A673 (cell line): ENCODE results near the gene PRF1. TPM values are rescaled to one million over a fixed set of nuclear protein-coding genes. Genes with fewer than 3 reads are reported as not detected.

ENCODE experiments used
- BruUV-seq: library from RNA; stranded (reverse); fragments of 400-500 nt; replicated peaks from 2 replicates; lab custom pipeline; 2021; lab: Mats Ljungman, UMichigan
- CTCF ChIA-PET: fragments of 300-600 bp; sonication (Branson Sonifier 250); formaldehyde crosslinking; loops from one replicate; lab custom pipeline; 2022; ENCODE audit warnings: antibody characterized with exemption; lab: Charles Lee
- POLR2A ChIA-PET: fragments of 300-600 bp; sonication (Branson Sonifier 250); formaldehyde crosslinking; loops from one replicate; lab custom pipeline; 2022; ENCODE audit warnings: antibody characterized with exemption; ENCODE audit not compliant: low non-redundant PET; lab: Charles Lee
- DNase-seq: peaks from one replicate; pipeline ENCODE4 v3.0.0-alpha.2; 2015; ENCODE audit warnings: low spot score
- H3K27ac ChIP-seq: fragments of 200-600 bp; sonication (generic); 2 replicates; pipeline ENCODE4 v1.5.1; 2016; ENCODE audit warnings: mixed run types, low read depth, mild to moderate bottlenecking, mixed read lengths, antibody characterized with exemption, low read length; ENCODE audit not compliant: poor library complexity, severe bottlenecking
- H3K27me3 ChIP-seq: fragments of 200-600 bp; sonication (generic); replicated peaks from 2 replicates; pipeline ENCODE4 v1.6.1; 2017; ENCODE audit warnings: mixed run types, low read depth, mild to moderate bottlenecking, mixed read lengths, antibody characterized with exemption, low read length; ENCODE audit not compliant: insufficient read depth, poor library complexity
- H3K36me3 ChIP-seq: fragments of 200-600 bp; sonication (generic); 2 replicates; pipeline ENCODE4 v1.6.1; 2016; ENCODE audit warnings: mixed run types, mild to moderate bottlenecking, mixed read lengths, antibody characterized with exemption, low read length; ENCODE audit not compliant: insufficient read depth, poor library complexity, severe bottlenecking
- H3K4me1 ChIP-seq: fragments of 200-600 bp; sonication (generic); 2 replicates; pipeline ENCODE4 v1.6.1; 2017; ENCODE audit warnings: mixed run types, mild to moderate bottlenecking, mixed read lengths, antibody characterized with exemption, low read length; ENCODE audit not compliant: insufficient read depth, poor library complexity, severe bottlenecking
- H3K4me3 ChIP-seq: fragments of 200-600 bp; sonication (generic); 2 replicates; pipeline ENCODE4 v1.5.1; 2016; ENCODE audit warnings: low read depth, mixed run types, mild to moderate bottlenecking, mixed read lengths, low read length; ENCODE audit not compliant: poor library complexity, severe bottlenecking
- H3K9me3 ChIP-seq: fragments of 200-600 bp; sonication (generic); 2 replicates; pipeline ENCODE4 v1.6.1; 2016; ENCODE audit warnings: mixed run types, low read depth, mild to moderate bottlenecking, mixed read lengths, antibody characterized with exemption, low read length; ENCODE audit not compliant: poor library complexity, severe bottlenecking
- EZH2 ChIP-seq: fragments of 200-600 bp; sonication (generic); IDR thresholded peaks from 2 replicates; pipeline ENCODE4 v1.6.1; 2017; ENCODE audit warnings: borderline replicate concordance, low read depth, mild to moderate bottlenecking, mixed read lengths, antibody characterized with exemption, low read length; ENCODE audit not compliant: poor library complexity, severe bottlenecking
- intact Hi-C: fragments of 100-400 bp; cut with micrococcal nuclease; formaldehyde crosslinking; loops from one replicate; pipeline ENCODE4 v1.10.0; 2022; ENCODE audit not compliant: unreplicated experiment
- total RNA-seq: library from RNA; stranded (reverse); gene quantifications from 2 replicates; pipeline ENCODE4 v1.2.3, GENCODE V29; 2021
- TF ChIP-seq, protein P1 (sequence below): fragments of 300-800, 200-600 bp; sonication (generic); conservative IDR thresholded peaks from 2 replicates; pipeline ENCODE4 v1.5.1; 2017; ENCODE audit warnings: low read depth, mild to moderate bottlenecking, antibody characterized with exemption, low read length, moderate library complexity, mixed read lengths

PRF1 gene
- total RNA-seq, 1 experiment from 2014 or later: not detected

- Histone ChIP-seq H3K36me3 (no peaks in the 10 kb centered on the region), H3K9me3 (no peaks in the 10 kb centered on the region), H3K4me3 (no peak overlapping the region), H3K4me1 (no peaks in the 10 kb centered on the region), H3K27ac (no peak overlapping the region), H3K27me3 (no peaks in the 10 kb centered on the region)
- intact Hi-C loops: no loop called here
- CTCF ChIA-PET: no interaction called here
- DNase-seq: no peak
- BruUV-seq: no TSS peak
- POLR2A ChIA-PET: no interaction called here
- TF ChIP-seq, protein P1, sequence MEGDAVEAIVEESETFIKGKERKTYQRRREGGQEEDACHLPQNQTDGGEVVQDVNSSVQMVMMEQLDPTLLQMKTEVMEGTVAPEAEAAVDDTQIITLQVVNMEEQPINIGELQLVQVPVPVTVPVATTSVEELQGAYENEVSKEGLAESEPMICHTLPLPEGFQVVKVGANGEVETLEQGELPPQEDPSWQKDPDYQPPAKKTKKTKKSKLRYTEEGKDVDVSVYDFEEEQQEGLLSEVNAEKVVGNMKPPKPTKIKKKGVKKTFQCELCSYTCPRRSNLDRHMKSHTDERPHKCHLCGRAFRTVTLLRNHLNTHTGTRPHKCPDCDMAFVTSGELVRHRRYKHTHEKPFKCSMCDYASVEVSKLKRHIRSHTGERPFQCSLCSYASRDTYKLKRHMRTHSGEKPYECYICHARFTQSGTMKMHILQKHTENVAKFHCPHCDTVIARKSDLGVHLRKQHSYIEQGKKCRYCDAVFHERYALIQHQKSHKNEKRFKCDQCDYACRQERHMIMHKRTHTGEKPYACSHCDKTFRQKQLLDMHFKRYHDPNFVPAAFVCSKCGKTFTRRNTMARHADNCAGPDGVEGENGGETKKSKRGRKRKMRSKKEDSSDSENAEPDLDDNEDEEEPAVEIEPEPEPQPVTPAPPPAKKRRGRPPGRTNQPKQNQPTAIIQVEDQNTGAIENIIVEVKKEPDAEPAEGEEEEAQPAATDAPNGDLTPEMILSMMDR: no peak
- no peak for TF ChIP-seq EZH2
Measured at GRCh38 chr10:70568113-70568512, 34.4 kb downstream of the PRF1 start.

GRCh38 chr10:70567603-70568002 is 34.9 kb downstream of the PRF1 start:
- Histone ChIP-seq H3K4me1 (no peaks in the 10 kb centered on the region), H3K9me3 (no peaks in the 10 kb centered on the region), H3K27ac (no peak overlapping the region), H3K36me3 (no peaks in the 10 kb centered on the region), H3K4me3 (no peak overlapping the region), H3K27me3 (no peaks in the 10 kb centered on the region)
- TF ChIP-seq, protein P1: no peak
- TF ChIP-seq EZH2: no peak
- no peak for DNase-seq
- CTCF ChIA-PET: no interaction called here
- no TSS peak for BruUV-seq
- intact Hi-C loops: no loop called here
- POLR2A ChIA-PET: no interaction called here

- ChIA-PET CTCF (no interaction called here), POLR2A (no interaction called here)
- Histone ChIP-seq H3K27ac (no peak overlapping the region), H3K4me3 (no peak overlapping the region), H3K36me3 (no peaks in the 10 kb centered on the region), H3K4me1 (peaks cover under 1% of the 10 kb centered on the region), H3K9me3 (no peaks in the 10 kb centered on the region), H3K27me3 (no peaks in the 10 kb centered on the region)
- TF ChIP-seq, protein P1: no peak
- no peak for TF ChIP-seq EZH2
- DNase-seq: no peak
- intact Hi-C loops: no loop called here
- no TSS peak for BruUV-seq
Measured at GRCh38 chr10:70566515-70567290, 35.8 kb downstream of the PRF1 start.
